Measurements from ENCODE around the gene ADCY2. TPM values are rescaled to one million over a fixed set of nuclear protein-coding genes. Genes with fewer than 3 reads are reported as not detected.

The ADCY2 gene
- total and polyA plus RNA-seq, 11 donors, result 0.04 to 0.96 (median 0.32) TPM

- Histone ChIP-seq H3K27me3 (peaks cover 0 to 40% (median 28%) of the 10 kb centered on the region in 9 donors), H3K9me3 (no peaks in the 10 kb centered on the region), H3K4me3 (peak overlapping the region; percentile 7 to 60 (median 52)), H3K4me1 (peaks cover 0 to 20% (median 9%) of the 10 kb centered on the region in 12 donors), H3K36me3 (no peaks in the 10 kb centered on the region), H3K27ac (no peak overlapping the region)
- TF ChIP-seq POLR2A (IDR thresholded peaks at IDR 0.05) (no peak), CTCF (IDR thresholded peaks at IDR 0.05) (peak in 5 of 12 donors; percentile 9 to 41 (median 15))
- ATAC-seq, result peak in 3 of 4 donors; percentile 32 to 62 (median 42)
- intact Hi-C loops (cut with DNase I), result loop anchor here in 3 of 10 donors (5.0 to 10.0 kb wide), 2 partner anchors 1083 to 1085 kb away; no protein-coding TSS in a partner anchor
- DNase-seq, result peak in 3 of 5 donors; percentile 11 to 58 (median 31)
- 2 to 5% (median 3%) methylated on average over 22 to 44 of the region's 44 CpGs for whole genome bisulfite sequencing, 4 donors
These were observed 453.9 kb downstream of the ADCY2 start for GRCh38 chr5:7849681-7850394.

- ATAC-seq (peak in 3 of 4 donors; percentile 68 to 76 (median 72)), DNase-seq (peak; percentile 29 to 71 (median 42))
- no peak within 1 kb of the TSS for H3K27ac ChIP-seq
- H3K9me3 ChIP-seq, result no peaks in the 10 kb centered on the region
- intact Hi-C loops (cut with DNase I), result loop anchor here in 3 of 10 donors (5.0 to 10.0 kb wide), 2 partner anchors 1083 to 1086 kb away; no protein-coding TSS in a partner anchor
- peak in 5 of 12 donors; percentile 11 to 48 (median 32) for TF ChIP-seq CTCF (IDR thresholded peaks at IDR 0.05)
- TF ChIP-seq POLR2A (IDR thresholded peaks at IDR 0.05), result no peak
- peaks cover 0 to 20% (median 9%) of the 10 kb centered on the region in 12 donors for H3K4me1 ChIP-seq
- WGBS, 4 donors, result 0 to 3% (median 2%) methylated on average over 7 to 76 of the region's 76 CpGs
- H3K27me3 ChIP-seq, result peaks cover 0 to 40% (median 28%) of the 10 kb centered on the region in 9 donors
- H3K36me3 ChIP-seq, result no peaks in the 10 kb centered on the region
- H3K4me3 ChIP-seq, result peak within 1 kb of the TSS; percentile 37 to 60 (median 52)
These were observed 454.7 kb downstream of the ADCY2 start, which contains the start of gene CFAP90 for GRCh38 chr5:7850395-7851239. TSS of gene CFAP90 (minus strand) at chr5:7851133. CDS start at chr5:7851021, 112 bp downstream.

GRCh38 chr5:7851240-7851592, 455.3 kb downstream of the ADCY2 start:
- Histone ChIP-seq H3K27ac (no peak overlapping the region), H3K4me1 (peaks cover 0 to 20% (median 9%) of the 10 kb centered on the region in 12 donors), H3K36me3 (no peaks in the 10 kb centered on the region), H3K4me3 (peak overlapping the region in 11 of 12 donors; percentile 42 to 60 (median 55)), H3K9me3 (no peaks in the 10 kb centered on the region), H3K27me3 (peaks cover 0 to 40% (median 26%) of the 10 kb centered on the region in 9 donors)
- 55 to 60% (median 58%) methylated on average over 16 of the region's 16 CpGs for WGBS, 4 donors
- no peak for DNase-seq
- no peak for TF ChIP-seq POLR2A (IDR thresholded peaks at IDR 0.05)
- no peak for TF ChIP-seq CTCF (IDR thresholded peaks at IDR 0.05)
- intact Hi-C loops (cut with DNase I), result loop anchor here in 3 of 10 donors (5.0 to 10.0 kb wide), 2 partner anchors 1084 to 1086 kb away; no protein-coding TSS in a partner anchor
- no peak for ATAC-seq

All from heart left ventricle (tissue), 16 donors.